Measurements from ENCODE around the gene SPDYC. TPM values are rescaled to one million over a fixed set of nuclear protein-coding genes. Genes with fewer than 3 reads are reported as not detected.

SPDYC gene
- total and polyA plus RNA-seq, 2 of the 13 experiments (the other 11 are each of a cell fraction or from before 2014, with no cell fraction given) = 0.15 to 0.33 TPM

DNA sequence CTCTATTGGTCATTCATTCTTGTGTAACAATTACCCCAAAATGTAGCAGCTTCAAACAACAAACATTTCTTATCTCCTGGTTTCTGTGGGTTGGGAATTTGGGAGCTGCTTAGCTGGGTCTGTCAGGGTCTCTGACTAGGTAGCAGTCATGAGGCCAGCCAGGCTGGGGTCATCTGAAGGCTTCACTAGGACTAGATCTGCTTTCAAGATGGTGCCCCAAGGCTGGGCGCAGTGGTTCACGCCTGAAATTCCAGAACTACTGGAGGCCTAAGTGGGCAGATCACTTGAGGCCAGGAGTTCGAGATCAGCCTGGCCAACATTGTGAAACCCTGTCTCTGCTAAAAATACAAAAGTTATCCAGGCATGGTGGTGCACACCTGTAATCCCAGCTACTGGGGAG is 13.1 kb upstream of the SPDYC start:
- no peak for TF ChIP-seq ZNF747 (CRISPR knock-in tag; IDR thresholded peaks at IDR 0.05; ENCODE audit: borderline replicate concordance)
- TF ChIP-seq, protein P1, sequence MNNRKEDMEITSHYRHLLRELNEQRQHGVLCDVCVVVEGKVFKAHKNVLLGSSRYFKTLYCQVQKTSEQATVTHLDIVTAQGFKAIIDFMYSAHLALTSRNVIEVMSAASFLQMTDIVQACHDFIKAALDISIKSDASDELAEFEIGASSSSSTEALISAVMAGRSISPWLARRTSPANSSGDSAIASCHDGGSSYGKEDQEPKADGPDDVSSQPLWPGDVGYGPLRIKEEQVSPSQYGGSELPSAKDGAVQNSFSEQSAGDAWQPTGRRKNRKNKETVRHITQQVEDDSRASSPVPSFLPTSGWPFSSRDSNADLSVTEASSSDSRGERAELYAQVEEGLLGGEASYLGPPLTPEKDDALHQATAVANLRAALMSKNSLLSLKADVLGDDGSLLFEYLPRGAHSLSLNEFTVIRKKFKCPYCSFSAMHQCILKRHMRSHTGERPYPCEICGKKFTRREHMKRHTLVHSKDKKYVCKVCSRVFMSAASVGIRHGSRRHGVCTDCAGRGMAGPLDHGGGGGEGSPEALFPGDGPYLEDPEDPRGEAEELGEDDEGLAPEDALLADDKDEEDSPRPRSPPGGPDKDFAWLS (CRISPR knock-in tag; IDR thresholded peaks at IDR 0.05; ENCODE audit: borderline replicate concordance) = no peak
- TF ChIP-seq, protein P2, sequence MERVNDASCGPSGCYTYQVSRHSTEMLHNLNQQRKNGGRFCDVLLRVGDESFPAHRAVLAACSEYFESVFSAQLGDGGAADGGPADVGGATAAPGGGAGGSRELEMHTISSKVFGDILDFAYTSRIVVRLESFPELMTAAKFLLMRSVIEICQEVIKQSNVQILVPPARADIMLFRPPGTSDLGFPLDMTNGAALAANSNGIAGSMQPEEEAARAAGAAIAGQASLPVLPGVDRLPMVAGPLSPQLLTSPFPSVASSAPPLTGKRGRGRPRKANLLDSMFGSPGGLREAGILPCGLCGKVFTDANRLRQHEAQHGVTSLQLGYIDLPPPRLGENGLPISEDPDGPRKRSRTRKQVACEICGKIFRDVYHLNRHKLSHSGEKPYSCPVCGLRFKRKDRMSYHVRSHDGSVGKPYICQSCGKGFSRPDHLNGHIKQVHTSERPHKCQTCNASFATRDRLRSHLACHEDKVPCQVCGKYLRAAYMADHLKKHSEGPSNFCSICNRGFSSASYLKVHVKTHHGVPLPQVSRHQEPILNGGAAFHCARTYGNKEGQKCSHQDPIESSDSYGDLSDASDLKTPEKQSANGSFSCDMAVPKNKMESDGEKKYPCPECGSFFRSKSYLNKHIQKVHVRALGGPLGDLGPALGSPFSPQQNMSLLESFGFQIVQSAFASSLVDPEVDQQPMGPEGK (CRISPR knock-in tag; IDR thresholded peaks at IDR 0.05) = no peak
- TF ChIP-seq SNAI1 (CRISPR knock-in tag; IDR thresholded peaks at IDR 0.05; ENCODE audit: borderline replicate concordance) = no peak
- no peak for FAIRE-seq
- DNase-seq (ENCODE audit: low spot score) = no peak
- Histone ChIP-seq H4K20me1 (ENCODE audit: insufficient read depth, low read length) (no peaks in the 10 kb centered on the region), H3K4me2 (ENCODE audit: low read depth, low read length) (no peak overlapping the region), H3K9ac (ENCODE audit: insufficient read depth, low read depth, low read length) (no peak overlapping the region), H3K4me1 (ENCODE audit: insufficient read depth, low read length) (peaks cover 17% of the 10 kb centered on the region), H3K79me2 (ENCODE audit: insufficient read depth, low read length) (no peaks in the 10 kb centered on the region), H3K27me3 (ENCODE audit: control insufficient read depth in 1 of 2, insufficient read depth in 2 of 2, low read length in 2 of 2) (no peaks in the 10 kb centered on the region), H3K4me3 (replicated peaks in 1 of 3; ENCODE audit: insufficient read depth in 1 of 3, low read depth in 2 of 3, low read length in 3 of 3) (no peak overlapping the region), H3K9me3 (ENCODE audit: low read length) (no peaks in the 10 kb centered on the region), H2AFZ (ENCODE audit: low read length) (no peak overlapping the region), H3K36me3 (replicated peaks in 1 of 2; ENCODE audit: control insufficient read depth in 1 of 2, insufficient read depth in 2 of 2, low read length in 2 of 2) (no peaks in the 10 kb centered on the region), H3K27ac (ENCODE audit: extremely low read length, insufficient read depth, low read length) (no peak overlapping the region)
- in situ Hi-C loops (cut with HindIII; ENCODE audit: extremely low pct_ligation_motif_present, low pct_unique_long_range_greater_than_20kb) = no loop called here
- ATAC-seq = no peak
- 20% methylated on average over 1 of the region's 3 CpGs for WGBS (ENCODE audit: low lambda C conversion rate)
- CTCF ChIA-PET (ENCODE audit: low intra/inter-chr PET ratio, low total read pairs) = no interaction called here
- intact Hi-C loops (cut with micrococcal nuclease; ENCODE audit: unreplicated experiment) = no loop called here
- POLR2A ChIA-PET = interaction anchor here (1.8 kb wide), 1 partner anchor 22 kb away, joined by 8 read pairs; no protein-coding TSS in a partner anchor
- BruUV-seq (replicated peaks) = no TSS peak

All from HepG2 (cell line).